GM21367 (cell line): ENCODE data around the gene CHST11.
"Not testable (repeated sequence)": the region's sequence is repeated elsewhere in the genome, so short reads cannot be mapped to it uniquely, and the experiment has no call there.

Experiments used
- ATAC-seq: cut with Tn5 transposase; IDR thresholded peaks from one replicate; pipeline ENCODE4 v1.9.1; 2021; ENCODE audit not compliant: unreplicated experiment

The CHST11 gene

GRCh38 chr12:104522985-104523722, 66.4 kb downstream of the CHST11 start:
- ATAC-seq = no peak

DNA sequence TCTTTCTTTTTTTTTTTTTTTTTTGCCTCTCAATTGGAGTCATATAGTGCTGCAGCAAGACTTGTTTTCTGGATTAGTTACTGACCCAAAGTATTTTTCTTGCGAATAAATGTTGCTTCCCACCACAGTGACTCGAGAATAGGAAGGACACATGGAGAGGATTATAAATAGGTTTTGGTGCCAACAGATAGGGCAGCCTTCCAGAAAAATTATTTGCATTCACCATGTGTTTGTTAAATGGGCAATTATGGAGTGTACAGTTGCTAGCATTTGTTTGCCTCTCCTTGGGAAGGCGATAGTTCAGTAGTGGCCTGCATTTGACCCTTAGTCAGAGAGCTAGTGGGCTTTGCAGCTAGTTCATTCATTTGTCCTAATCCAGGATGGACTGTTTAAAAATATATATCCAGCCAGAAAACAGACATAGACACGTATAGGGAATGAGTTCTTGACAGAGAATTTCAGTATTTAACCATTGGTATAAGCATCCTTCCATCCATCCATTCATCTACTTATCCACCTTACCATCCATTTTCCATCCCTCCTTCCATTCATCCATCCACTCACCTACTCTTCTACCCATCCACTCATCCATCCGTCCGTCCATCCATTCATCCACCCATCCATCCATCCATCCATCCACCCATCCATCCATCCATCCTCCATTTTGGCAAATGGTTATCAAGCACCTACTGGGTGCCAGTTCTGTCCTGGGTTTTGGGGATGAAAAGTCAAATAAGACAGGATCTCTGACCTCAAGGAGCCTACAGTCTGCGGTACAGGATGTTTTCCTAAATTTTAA, 67.5 kb downstream of the CHST11 start:
- ATAC-seq = no peak

GRCh38 chr12:104526320-104526719, 69.6 kb downstream of the CHST11 start:
- no peak for ATAC-seq

- ATAC-seq = no peak
Observed at GRCh38 chr12:104526751-104527150, 70.0 kb downstream of the CHST11 start.

DNA sequence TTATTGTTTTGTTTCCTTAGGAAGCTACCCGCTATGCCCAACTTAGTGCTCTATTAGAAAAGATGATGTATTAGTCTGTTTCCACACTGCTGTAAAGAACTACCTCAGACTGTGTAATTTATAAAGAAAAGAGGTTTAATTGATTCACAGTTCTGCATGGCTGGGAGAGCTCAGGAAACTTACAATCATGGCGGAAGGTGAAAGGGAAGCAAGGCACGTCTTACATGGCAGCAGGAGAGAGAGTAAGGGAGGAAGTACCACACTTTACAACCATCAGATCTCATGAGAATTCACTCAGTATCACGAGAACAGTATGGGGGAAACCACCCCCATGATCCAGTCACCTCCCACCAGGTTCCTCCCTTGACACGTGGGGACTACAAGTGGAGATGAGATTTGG, 70.9 kb downstream of the CHST11 start:
- ATAC-seq = not testable (repeated sequence)

GRCh38 chr12:104529130-104529874, 72.6 kb downstream of the CHST11 start:
- no peak for ATAC-seq

GRCh38 chr12:104532636-104533035, 75.9 kb downstream of the CHST11 start:
- ATAC-seq = no peak

DNA sequence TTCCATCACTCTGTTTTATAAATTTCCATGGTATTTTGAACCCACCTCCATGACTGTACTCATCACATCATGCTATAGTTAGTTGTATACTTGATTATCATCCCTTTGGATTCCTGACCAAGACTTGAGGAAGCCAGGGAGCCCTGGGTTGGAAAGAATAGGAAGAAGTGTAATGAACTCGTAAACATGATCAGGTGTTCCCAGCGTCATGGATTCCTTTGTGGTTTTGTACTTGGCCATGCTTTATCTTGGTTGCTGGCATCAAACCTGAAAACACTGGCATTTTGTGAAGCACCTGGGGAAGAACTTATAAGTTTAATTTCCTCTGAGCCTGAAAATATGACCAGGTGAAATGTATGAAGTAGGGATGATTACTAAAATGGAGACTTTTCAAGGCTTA, 76.4 kb downstream of the CHST11 start:
- ATAC-seq = no peak

GRCh38 chr12:104534162-104534856, 77.6 kb downstream of the CHST11 start:
- no peak for ATAC-seq

- ATAC-seq = no peak
Observed at GRCh38 chr12:104534857-104535248, 78.1 kb downstream of the CHST11 start.

DNA sequence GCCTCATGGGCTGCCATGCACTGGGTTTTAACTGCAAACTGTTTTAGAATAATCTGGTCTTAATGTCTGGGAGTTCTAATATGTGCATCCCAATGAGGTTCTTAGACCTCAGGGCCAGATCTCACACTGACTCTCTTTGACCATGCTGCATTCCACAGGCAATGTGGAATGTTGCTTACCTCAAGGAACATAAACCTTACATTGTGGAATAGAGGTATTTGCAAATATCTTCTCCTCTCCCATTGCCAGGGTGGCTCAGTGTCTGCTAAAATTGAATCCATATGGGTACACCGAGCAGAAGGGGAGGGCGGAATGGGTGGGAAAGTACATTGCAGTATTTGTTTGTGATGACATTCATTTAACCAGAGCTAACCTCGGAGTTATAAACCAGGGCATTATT, 78.6 kb downstream of the CHST11 start:
- ATAC-seq = no peak

- no peak for ATAC-seq
Observed at GRCh38 chr12:104536841-104537240, 80.1 kb downstream of the CHST11 start.

DNA sequence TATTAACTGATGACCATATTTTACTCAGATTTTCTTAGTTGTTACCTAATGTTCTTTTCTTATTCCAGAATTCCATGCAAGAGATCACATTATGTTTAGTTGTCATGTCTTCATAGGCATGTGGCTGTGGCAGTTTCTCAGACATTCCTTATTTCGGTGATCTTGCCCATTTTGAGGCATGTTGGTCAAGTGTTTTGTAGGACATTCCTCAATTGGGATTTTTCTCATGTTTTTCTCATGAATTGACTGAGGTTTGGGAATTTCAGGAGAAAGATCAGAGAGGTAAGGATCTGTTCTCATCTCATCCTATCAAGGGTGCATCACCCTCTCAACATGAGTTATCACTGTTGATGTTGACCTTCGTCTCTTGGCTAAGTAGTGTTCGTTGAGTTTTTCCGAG, 81.3 kb downstream of the CHST11 start:
- ATAC-seq = no peak

- ATAC-seq = no peak
Observed at GRCh38 chr12:104538891-104539462, 82.2 kb downstream of the CHST11 start.

- ATAC-seq = no peak
Observed at GRCh38 chr12:104544836-104545235, 88.1 kb downstream of the CHST11 start.

DNA sequence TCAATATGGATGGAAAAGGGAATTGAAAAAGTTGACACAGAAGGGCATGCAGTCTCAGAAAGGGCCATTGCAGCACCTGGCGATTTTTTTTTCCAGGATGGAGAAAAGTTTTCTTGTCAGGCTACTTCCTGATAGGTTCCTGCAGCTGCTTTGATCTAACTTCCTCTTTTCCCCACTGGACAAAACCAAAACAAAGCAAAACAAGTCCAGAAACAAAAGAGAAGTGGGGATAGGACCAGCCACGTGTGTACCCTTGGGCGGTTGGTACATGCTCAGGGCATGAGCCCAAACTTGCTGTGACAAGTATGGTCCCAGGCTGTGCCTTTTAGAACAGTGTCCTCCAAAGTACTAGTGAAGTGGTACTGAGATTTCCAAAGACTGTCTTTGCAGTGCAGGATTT, 89.8 kb downstream of the CHST11 start:
- no peak for ATAC-seq

DNA sequence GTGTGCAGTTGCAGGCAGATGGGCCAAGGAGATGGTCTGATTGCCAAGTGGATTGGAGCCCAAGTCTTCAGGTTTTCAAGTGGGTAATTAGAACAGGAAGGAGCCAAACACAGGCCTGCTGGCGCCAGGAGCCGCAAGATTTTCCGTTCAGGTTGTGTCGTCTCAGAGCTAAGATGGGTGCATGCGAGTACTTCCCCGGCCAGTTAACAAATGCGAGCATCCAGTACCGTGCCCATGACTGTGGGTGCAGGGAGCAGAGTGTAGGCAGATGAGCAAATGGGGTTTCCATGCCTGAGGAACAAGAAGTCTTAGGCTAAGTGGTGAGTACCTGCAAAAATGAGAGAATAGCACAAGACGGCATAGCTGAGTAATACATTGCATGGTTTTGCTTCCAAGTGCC, 90.5 kb downstream of the CHST11 start:
- ATAC-seq = no peak

DNA sequence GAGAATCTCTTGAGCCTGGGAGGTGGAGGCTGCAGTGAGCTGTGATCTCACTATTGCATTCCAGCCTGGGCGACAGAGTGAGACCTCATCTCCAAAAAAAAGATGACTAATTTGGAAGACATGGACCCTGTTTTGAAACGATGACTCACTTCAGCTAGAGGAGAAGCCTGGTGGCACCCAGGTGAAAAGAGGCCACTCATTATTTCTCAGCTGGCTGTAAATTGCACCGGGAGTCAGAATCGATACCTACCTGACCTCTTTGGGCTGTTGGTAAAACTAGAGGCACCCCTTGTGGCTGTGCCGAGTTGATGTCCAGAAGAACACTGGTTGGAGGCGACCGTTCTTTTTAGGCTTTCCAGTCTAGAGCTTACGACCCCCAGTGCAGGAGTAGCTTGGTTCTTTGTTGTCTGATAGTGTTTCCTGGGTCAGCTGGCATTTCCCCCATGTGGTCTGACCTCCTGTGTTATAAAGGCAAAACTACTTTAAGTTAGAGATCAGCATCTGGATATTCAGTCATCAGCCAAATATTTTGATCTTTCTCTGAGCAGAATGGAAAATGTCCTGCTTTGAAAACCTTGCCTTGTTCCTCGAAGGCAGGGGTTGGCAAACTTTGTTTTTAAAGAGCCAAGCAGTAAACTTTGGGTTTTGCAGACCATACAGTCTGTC, 93.2 kb downstream of the CHST11 start:
- ATAC-seq = no peak

DNA sequence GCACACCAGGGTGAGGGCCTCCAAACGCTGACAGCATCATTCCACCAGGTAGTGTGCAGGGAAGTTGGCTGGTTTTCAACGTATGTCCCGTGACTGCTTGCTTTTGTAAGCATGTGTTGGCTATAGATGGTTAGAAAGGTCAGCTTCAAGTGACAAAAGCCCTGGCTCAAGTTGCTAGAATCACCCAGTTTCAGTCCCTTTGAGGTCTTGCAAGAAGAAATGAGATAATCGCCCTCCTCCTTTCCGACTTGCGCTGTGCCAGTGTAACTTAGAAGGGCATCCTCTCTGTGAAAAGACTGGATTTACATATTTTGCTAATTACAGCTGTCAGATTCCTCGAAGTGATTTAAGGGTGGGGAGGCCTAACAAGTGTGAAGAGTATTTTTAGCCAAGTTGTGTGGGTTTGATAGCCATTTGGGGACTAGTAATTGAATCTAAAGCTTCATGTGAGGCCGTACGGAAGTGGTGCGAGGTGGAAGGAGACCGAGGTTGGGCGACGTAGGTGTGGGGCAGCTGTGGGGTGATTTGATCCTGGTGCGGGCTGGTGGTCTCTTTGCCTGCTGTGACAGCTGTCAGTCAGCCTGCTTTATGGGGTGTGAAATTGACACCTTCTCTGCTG, 94.7 kb downstream of the CHST11 start:
- ATAC-seq = no peak

DNA sequence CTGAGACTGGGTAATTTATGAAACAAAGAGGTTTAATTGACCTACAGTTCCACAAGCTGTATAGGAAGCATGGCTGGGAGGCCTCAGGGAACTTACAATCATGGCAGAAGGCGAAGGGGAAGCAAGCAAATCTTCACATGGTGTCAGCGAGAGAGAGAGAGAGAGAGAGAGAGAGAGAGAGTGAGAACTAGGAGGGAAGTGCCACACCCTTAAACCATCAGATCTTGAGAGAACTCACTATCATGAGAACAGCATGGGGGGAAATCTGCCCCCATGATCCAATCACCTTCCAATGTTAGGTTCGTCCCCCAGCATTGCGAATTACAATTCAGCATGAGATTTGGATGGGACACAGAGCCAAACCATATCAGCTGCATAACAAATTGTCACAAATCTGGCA, 96.7 kb downstream of the CHST11 start:
- no peak for ATAC-seq
